HepG2 (cell line): ENCODE results near the gene DAO. TPM values are rescaled to one million over a fixed set of nuclear protein-coding genes. Genes with fewer than 3 reads are reported as not detected.

Experiments used
- ATAC-seq: fragments of 200-7000 bp; cut with Tn5 transposase; 3 replicates; pipeline ENCODE4 v1.9.1; 2020; ENCODE audit warnings: mild to moderate bottlenecking, moderate library complexity
- BruUV-seq: library from RNA; stranded (reverse); fragments of 400-500 nt; replicated peaks from 2 replicates; lab custom pipeline; 2021; lab: Mats Ljungman, UMichigan
- CTCF ChIA-PET: fragments of 300-600 bp; formaldehyde crosslinking; extraction: SDS; loops from one replicate; lab custom pipeline; 2021; ENCODE audit warnings: low total read pairs, inconsistent platforms, low intra/inter-chr PET ratio; lab: Yijun Ruan, JAX
- POLR2A ChIA-PET: fragments of 350-600 bp; sonication (Branson Sonifier 250); formaldehyde crosslinking; loops from one replicate; lab custom pipeline; 2020; ENCODE audit warnings: antibody characterized with exemption, inconsistent platforms; lab: Yijun Ruan, JAX
- DNase-seq: peaks from one replicate; pipeline ENCODE4 v3.0.0-alpha.2; 2015; ENCODE audit warnings: low spot score
- FAIRE-seq: peaks from 3 replicates; lab custom pipeline; 2011; peaks lifted over from hg19 to GRCh38; lab: Jason Lieb, UNC
- H2AFZ ChIP-seq: one replicate; pipeline ENCODE4 v1.6.1; 2011; ENCODE audit warnings: low read length, inconsistent platforms
- H3K27ac ChIP-seq: fragments of 300-600 bp; 3 replicates; pipeline ENCODE4 v1.8.0; 2011; ENCODE audit warnings: mixed run types, mild to moderate bottlenecking, mixed read lengths, low read length, inconsistent platforms; ENCODE audit not compliant: insufficient read depth; ENCODE audit errors: extremely low read length
- H3K27me3 ChIP-seq, 2 experiments: fragments of 200-600 bp in 1 of 2; 2 replicates in 1 of 2; 3 replicates in 1 of 2; pipeline versions ENCODE4 v1.6.0 to v1.8.0; 2011; ENCODE audit warnings: low read length in 2 of 2, mild to moderate bottlenecking in 2 of 2, moderate library complexity in 2 of 2, inconsistent platforms in 1 of 2; ENCODE audit not compliant: insufficient read depth in 2 of 2, control insufficient read depth in 1 of 2
- H3K36me3 ChIP-seq, 2 experiments: fragments of 200-600 bp in 1 of 2; replicated peaks in 1 of 2; 2 replicates in 1 of 2; 3 replicates in 1 of 2; pipeline versions ENCODE4 v1.5.1 to v1.8.0; 2011; ENCODE audit warnings: low read length in 2 of 2, inconsistent platforms in 1 of 2; ENCODE audit not compliant: insufficient read depth in 2 of 2, control insufficient read depth in 1 of 2
- H3K4me1 ChIP-seq: 2 replicates; pipeline ENCODE4 v1.5.1; 2012; ENCODE audit warnings: low read length, inconsistent platforms; ENCODE audit not compliant: insufficient read depth
- H3K4me2 ChIP-seq: 2 replicates; pipeline ENCODE4 v1.6.0; 2011; ENCODE audit warnings: low read depth, low read length, inconsistent platforms
- H3K4me3 ChIP-seq, 3 experiments: fragments of 200-600 bp in 1 of 3; sonication (generic), shearing (Covaris generic) in 1 of 3; replicated peaks in 1 of 3; 2 replicates each; pipeline ENCODE4 v1.5.1; 2011 to 2016; ENCODE audit warnings: low read length in 3 of 3, inconsistent platforms in 2 of 3, low read depth in 2 of 3, mild to moderate bottlenecking in 2 of 3, control low read depth in 1 of 3, mixed read lengths in 1 of 3; ENCODE audit not compliant: insufficient read depth in 1 of 3
- H3K79me2 ChIP-seq: one replicate; pipeline ENCODE4 v1.6.1; 2011; ENCODE audit warnings: low read length, inconsistent platforms; ENCODE audit not compliant: insufficient read depth
- H3K9ac ChIP-seq: 2 replicates; pipeline ENCODE4 v1.6.0; 2011; ENCODE audit warnings: mild to moderate bottlenecking, low read depth, low read length, inconsistent platforms; ENCODE audit not compliant: insufficient read depth
- H3K9me3 ChIP-seq: 2 replicates; pipeline ENCODE4 v1.5.1; 2012; ENCODE audit warnings: mild to moderate bottlenecking, low read length
- H4K20me1 ChIP-seq: 2 replicates; pipeline ENCODE4 v1.6.0; 2011; ENCODE audit warnings: inconsistent platforms, mild to moderate bottlenecking, low read length, moderate library complexity; ENCODE audit not compliant: insufficient read depth
- ATF3 ChIP-seq: sonication (generic); formaldehyde crosslinking; IDR thresholded peaks from 2 replicates; pipeline ENCODE4 v1.4.0; 2020; ENCODE audit warnings: missing genetic modification reagents
- ELF4 ChIP-seq: sonication (generic); formaldehyde crosslinking; IDR thresholded peaks from 2 replicates; pipeline ENCODE4 v1.5.0; 2020; ENCODE audit warnings: missing genetic modification reagents, mild to moderate bottlenecking, moderate library complexity, borderline replicate concordance
- GMEB1 ChIP-seq: sonication (generic); formaldehyde crosslinking; IDR thresholded peaks from 2 replicates; pipeline ENCODE4 v1.5.1; 2020; ENCODE audit warnings: missing genetic modification reagents, mild to moderate bottlenecking, borderline replicate concordance
- LCORL ChIP-seq, 2 experiments: fragments of 450-650 bp in 1 of 2; sonication (generic) in 1 of 2; formaldehyde crosslinking in 1 of 2; IDR thresholded peaks; 2 replicates each; pipeline versions ENCODE4 v1.5.0 to v1.6.1; 2017 to 2020; ENCODE audit warnings: antibody characterized with exemption in 1 of 2, missing genetic modification reagents in 1 of 2
- MBD4 ChIP-seq: IDR thresholded peaks from 2 replicates; pipeline ENCODE4 v1.6.1; 2012; ENCODE audit warnings: low read length, inconsistent platforms, borderline replicate concordance
- SKIL ChIP-seq: sonication (generic); formaldehyde crosslinking; IDR thresholded peaks from 2 replicates; pipeline ENCODE4 v1.8.0; 2022; ENCODE audit warnings: missing genetic modification reagents, mild to moderate bottlenecking, moderate library complexity, borderline replicate concordance
- SMYD3 ChIP-seq: sonication (generic); formaldehyde crosslinking; IDR thresholded peaks from 2 replicates; pipeline ENCODE4 v1.8.1; 2023; ENCODE audit warnings: mild to moderate bottlenecking, missing genetic modification reagents
- ZMYM4 ChIP-seq: sonication (generic); formaldehyde crosslinking; IDR thresholded peaks from 2 replicates; pipeline ENCODE4 v1.8.1; 2023; ENCODE audit warnings: mild to moderate bottlenecking, missing genetic modification reagents
- ZXDC ChIP-seq: sonication (generic); formaldehyde crosslinking; IDR thresholded peaks from 2 replicates; pipeline ENCODE4 v1.5.0; 2020; ENCODE audit warnings: mild to moderate bottlenecking, missing genetic modification reagents
- WGBS: methylation state at CpG from one replicate; pipeline ENCODE4 v1.1.6; 2017; ENCODE audit warnings: low lambda C conversion rate; 5-methylcytosine and 5-hydroxymethylcytosine counted together
- in situ Hi-C: cut with HindIII; loops from 2 replicates; pipeline ENCODE4 v1.10.0; 2017; ENCODE audit warnings: low pct_unique_long_range_greater_than_20kb; ENCODE audit not compliant: extremely low pct_ligation_motif_present
- intact Hi-C: fragments of 100-400 bp; cut with micrococcal nuclease; formaldehyde crosslinking; loops from one replicate; pipeline ENCODE4 v1.10.0; 2022; ENCODE audit not compliant: unreplicated experiment
- polyA plus RNA-seq, 8 experiments: library from polyadenylated mRNA; depleted of rRNA in 3 of 8; stranded (reverse) in 7 of 8; unstranded in 1 of 8; fragments of >200 nt; fragmentation: Illumina TruSeq in 4 of 8; extraction: Trizol in 4 of 8; gene quantifications; 2 replicates each; pipeline versions ENCODE4 v1.2.1 to v1.2.3, GENCODE V29; 2011 to 2016; ENCODE audit warnings: low read depth in 4 of 8, missing spikeins in 1 of 8, mixed read lengths in 1 of 8; ENCODE audit not compliant: insufficient read depth in 1 of 8
- total RNA-seq, 5 experiments: library from RNA; depleted of rRNA; stranded (reverse); fragments of >200 nt; fragmentation: Illumina TruSeq; extraction: Trizol; gene quantifications; 2 replicates each; pipeline ENCODE4 v1.2.3, GENCODE V29; 2016; ENCODE audit warnings: low read depth in 1 of 5

DAO gene
- total and polyA plus RNA-seq, 2 of the 13 experiments (the other 11 are each of a cell fraction or from before 2014, with no cell fraction given): 0.34 to 0.82 TPM

GRCh38 chr12:108918206-108918605 is 38.3 kb downstream of the DAO start:
- ATAC-seq: no peak
- Histone ChIP-seq H4K20me1 (no peaks in the 10 kb centered on the region), H2AFZ (no peak overlapping the region), H3K27me3 (no peaks in the 10 kb centered on the region; a peak in 1 of 5 replicates), H3K27ac (no peak overlapping the region), H3K9me3 (0 out of 2 replicates have a peak, but pooled peaks cover 3% of the 10 kb centered on the region), H3K36me3 (no peaks in the 10 kb centered on the region), H3K9ac (no peak overlapping the region), H3K4me1 (peaks cover 25% of the 10 kb centered on the region), H3K79me2 (no peaks in the 10 kb centered on the region), H3K4me2 (no peak overlapping the region), H3K4me3 (no peak overlapping the region)
- CTCF ChIA-PET: no interaction called here
- in situ Hi-C loops: no loop called here
- BruUV-seq: no TSS peak
- TF ChIP-seq SMYD3 (CRISPR knock-in tag): no peak
- no peak for TF ChIP-seq ZXDC
- 3% methylated on average over 2 of the region's 2 CpGs for WGBS
- FAIRE-seq: no peak
- POLR2A ChIA-PET: no interaction called here
- intact Hi-C loops: no loop called here
- DNase-seq: no peak

GRCh38 chr12:108918960-108919642 is 39.2 kb downstream of the DAO start:
- ChIA-PET POLR2A (no interaction called here), CTCF (no interaction called here)
- BruUV-seq: no TSS peak
- H3K27me3 ChIP-seq: no peaks in the 10 kb centered on the region; a peak in 1 of 5 replicates
- no peak for ATAC-seq
- peaks cover 25% of the 10 kb centered on the region for H3K4me1 ChIP-seq
- no peak overlapping the region for H3K4me3 ChIP-seq
- no peak overlapping the region for H2AFZ ChIP-seq
- H3K36me3 ChIP-seq: no peaks in the 10 kb centered on the region
- WGBS: 37% methylated on average over 3 of the region's 3 CpGs
- no peak overlapping the region for H3K27ac ChIP-seq
- no peaks in the 10 kb centered on the region for H4K20me1 ChIP-seq
- H3K4me2 ChIP-seq: no peak overlapping the region
- intact Hi-C loops (no loop called here), in situ Hi-C loops (no loop called here)
- 0 out of 2 replicates have a peak, but pooled peaks cover 3% of the 10 kb centered on the region for H3K9me3 ChIP-seq
- H3K79me2 ChIP-seq: no peaks in the 10 kb centered on the region
- no peak for FAIRE-seq
- DNase-seq: no peak
- H3K9ac ChIP-seq: no peak overlapping the region
- TF ChIP-seq GMEB1 (CRISPR knock-in tag) (no peak), ZMYM4 (no peak), LCORL (IDR thresholded peaks at IDR 0.05) (no peak), LCORL (CRISPR knock-in tag; IDR thresholded peaks at IDR 0.05) (no peak), SKIL (no peak), ATF3 (CRISPR knock-in tag) (no peak), MBD4 (no peak), ELF4 (no peak)
